Progenitor cell of endocrine pancreas (in vitro differentiated cells): Measurements from ENCODE around the gene PDXP. TPM values are rescaled to one million over a fixed set of nuclear protein-coding genes. Genes with fewer than 3 reads are reported as not detected.

Experiments
- DNase-seq: peaks from one replicate; pipeline ENCODE4 v3.0.0; 2021; ENCODE audit warnings: low spot score; ENCODE audit not compliant: unreplicated experiment
- H3K27ac Mint-ChIP-seq: 2 replicates; pipeline ENCODE4 v1.8.0; 2021; ENCODE audit warnings: mild to moderate bottlenecking, moderate library complexity, mixed read lengths
- H3K27me3 Mint-ChIP-seq: 2 replicates; pipeline ENCODE4 v1.8.0; 2021; ENCODE audit warnings: mixed read lengths
- H3K36me3 Mint-ChIP-seq: 2 replicates; pipeline ENCODE4 v1.8.0; 2022; ENCODE audit warnings: mixed read lengths; ENCODE audit not compliant: insufficient read depth
- H3K4me1 Mint-ChIP-seq: 2 replicates; pipeline ENCODE4 v1.8.0; 2021; ENCODE audit warnings: low read depth, mixed read lengths
- H3K4me3 Mint-ChIP-seq: 2 replicates; pipeline ENCODE4 v1.8.0; 2021; ENCODE audit warnings: low read depth, mild to moderate bottlenecking, moderate library complexity, mixed read lengths
- H3K9me3 Mint-ChIP-seq: 2 replicates; pipeline ENCODE4 v1.8.0; 2021; ENCODE audit warnings: low read depth, mixed read lengths
- total RNA-seq: library from RNA; stranded (reverse); gene quantifications from 2 replicates; pipeline ENCODE4 v1.2.1, GENCODE V29; 2021
- TF ChIP-seq, protein P1 (sequence below): fragments of 200-600 bp; sonication (generic); IDR thresholded peaks from one replicate; pipeline ENCODE4 v1.5.0; 2021; ENCODE audit warnings: antibody characterized with exemption, mild to moderate bottlenecking; ENCODE audit not compliant: unreplicated experiment

Gene PDXP
- total RNA-seq, 1 donor from 2014 or later: 17.7 TPM

DNA sequence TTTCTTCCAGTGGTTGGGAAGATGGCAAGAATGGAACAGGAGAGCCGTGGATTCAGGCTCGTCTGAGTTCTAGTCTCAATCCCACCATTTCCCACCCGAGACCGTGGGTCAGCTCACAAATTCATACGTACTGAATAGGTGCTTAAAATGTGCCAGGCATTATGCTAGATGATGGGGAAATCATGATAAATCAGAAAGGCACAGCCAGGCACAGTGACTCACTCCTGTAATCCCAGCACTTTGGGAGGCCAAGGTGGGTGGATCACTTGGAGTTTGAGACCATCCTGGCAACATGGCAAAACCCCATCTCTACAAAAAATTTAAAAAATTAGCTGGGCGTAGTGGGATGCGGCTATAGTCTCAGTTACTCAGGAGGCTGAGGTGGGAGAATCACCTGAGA, 45.4 kb downstream of the PDXP start:
- peaks cover 31% of the 10 kb centered on the region for H3K36me3 Mint-ChIP-seq
- DNase-seq: no peak
- TF ChIP-seq, protein P1, sequence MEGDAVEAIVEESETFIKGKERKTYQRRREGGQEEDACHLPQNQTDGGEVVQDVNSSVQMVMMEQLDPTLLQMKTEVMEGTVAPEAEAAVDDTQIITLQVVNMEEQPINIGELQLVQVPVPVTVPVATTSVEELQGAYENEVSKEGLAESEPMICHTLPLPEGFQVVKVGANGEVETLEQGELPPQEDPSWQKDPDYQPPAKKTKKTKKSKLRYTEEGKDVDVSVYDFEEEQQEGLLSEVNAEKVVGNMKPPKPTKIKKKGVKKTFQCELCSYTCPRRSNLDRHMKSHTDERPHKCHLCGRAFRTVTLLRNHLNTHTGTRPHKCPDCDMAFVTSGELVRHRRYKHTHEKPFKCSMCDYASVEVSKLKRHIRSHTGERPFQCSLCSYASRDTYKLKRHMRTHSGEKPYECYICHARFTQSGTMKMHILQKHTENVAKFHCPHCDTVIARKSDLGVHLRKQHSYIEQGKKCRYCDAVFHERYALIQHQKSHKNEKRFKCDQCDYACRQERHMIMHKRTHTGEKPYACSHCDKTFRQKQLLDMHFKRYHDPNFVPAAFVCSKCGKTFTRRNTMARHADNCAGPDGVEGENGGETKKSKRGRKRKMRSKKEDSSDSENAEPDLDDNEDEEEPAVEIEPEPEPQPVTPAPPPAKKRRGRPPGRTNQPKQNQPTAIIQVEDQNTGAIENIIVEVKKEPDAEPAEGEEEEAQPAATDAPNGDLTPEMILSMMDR: no peak
- no peaks in the 10 kb centered on the region for H3K4me1 Mint-ChIP-seq
- no peaks in the 10 kb centered on the region for H3K27me3 Mint-ChIP-seq
- H3K4me3 Mint-ChIP-seq: no peak overlapping the region
- H3K9me3 Mint-ChIP-seq: no peaks in the 10 kb centered on the region
- no peak overlapping the region for H3K27ac Mint-ChIP-seq

DNA sequence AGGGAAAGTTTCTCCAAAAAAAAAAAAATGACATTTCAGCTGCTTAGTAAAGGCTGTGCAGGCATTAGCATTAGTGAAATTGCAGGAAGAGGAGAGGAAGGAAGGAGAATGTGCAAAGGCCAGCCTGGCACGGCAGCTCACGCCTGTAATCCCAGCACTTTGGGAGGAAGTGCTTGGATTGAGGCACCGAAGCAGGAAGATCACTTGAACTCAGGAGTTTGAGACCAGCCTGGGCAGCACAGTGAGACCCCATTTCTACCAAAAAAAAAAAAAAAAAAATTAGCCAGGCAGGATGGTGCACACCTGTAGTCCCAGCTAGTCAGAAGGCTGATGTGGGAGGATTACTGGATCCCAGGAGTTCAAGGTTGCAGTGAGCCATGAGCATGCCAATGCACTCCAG, 46.1 kb downstream of the PDXP start:
- TF ChIP-seq, protein P1: no peak
- H3K4me1 Mint-ChIP-seq: no peaks in the 10 kb centered on the region
- H3K36me3 Mint-ChIP-seq: peaks cover 29% of the 10 kb centered on the region
- DNase-seq: no peak
- no peaks in the 10 kb centered on the region for H3K9me3 Mint-ChIP-seq
- H3K27me3 Mint-ChIP-seq: no peaks in the 10 kb centered on the region
- no peak overlapping the region for H3K27ac Mint-ChIP-seq
- H3K4me3 Mint-ChIP-seq: no peak overlapping the region

DNA sequence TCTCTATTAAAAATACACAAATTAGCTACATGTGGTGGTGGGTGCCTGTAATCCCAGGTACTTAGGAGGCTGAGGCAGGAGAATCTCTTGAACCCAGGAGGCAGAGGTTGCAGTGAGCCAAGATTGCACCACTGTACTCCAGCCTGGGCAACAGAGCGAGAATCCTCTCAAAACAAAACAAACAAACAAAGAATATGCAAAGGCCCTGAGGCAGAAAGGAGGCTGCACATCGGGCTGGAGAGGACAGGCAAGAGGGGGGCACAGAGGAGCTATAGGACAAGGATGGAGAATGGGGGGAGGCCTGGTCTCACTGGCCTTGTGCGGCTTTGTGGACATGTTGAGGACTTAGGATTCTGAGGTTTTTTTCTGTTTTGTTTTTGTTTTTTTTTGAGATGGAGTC, 46.7 kb downstream of the PDXP start:
- H3K9me3 Mint-ChIP-seq: no peaks in the 10 kb centered on the region
- TF ChIP-seq, protein P1: no peak
- no peak for DNase-seq
- no peak overlapping the region for H3K27ac Mint-ChIP-seq
- no peaks in the 10 kb centered on the region for H3K4me1 Mint-ChIP-seq
- no peaks in the 10 kb centered on the region for H3K27me3 Mint-ChIP-seq
- peaks cover 31% of the 10 kb centered on the region for H3K36me3 Mint-ChIP-seq
- H3K4me3 Mint-ChIP-seq: no peak overlapping the region

DNA sequence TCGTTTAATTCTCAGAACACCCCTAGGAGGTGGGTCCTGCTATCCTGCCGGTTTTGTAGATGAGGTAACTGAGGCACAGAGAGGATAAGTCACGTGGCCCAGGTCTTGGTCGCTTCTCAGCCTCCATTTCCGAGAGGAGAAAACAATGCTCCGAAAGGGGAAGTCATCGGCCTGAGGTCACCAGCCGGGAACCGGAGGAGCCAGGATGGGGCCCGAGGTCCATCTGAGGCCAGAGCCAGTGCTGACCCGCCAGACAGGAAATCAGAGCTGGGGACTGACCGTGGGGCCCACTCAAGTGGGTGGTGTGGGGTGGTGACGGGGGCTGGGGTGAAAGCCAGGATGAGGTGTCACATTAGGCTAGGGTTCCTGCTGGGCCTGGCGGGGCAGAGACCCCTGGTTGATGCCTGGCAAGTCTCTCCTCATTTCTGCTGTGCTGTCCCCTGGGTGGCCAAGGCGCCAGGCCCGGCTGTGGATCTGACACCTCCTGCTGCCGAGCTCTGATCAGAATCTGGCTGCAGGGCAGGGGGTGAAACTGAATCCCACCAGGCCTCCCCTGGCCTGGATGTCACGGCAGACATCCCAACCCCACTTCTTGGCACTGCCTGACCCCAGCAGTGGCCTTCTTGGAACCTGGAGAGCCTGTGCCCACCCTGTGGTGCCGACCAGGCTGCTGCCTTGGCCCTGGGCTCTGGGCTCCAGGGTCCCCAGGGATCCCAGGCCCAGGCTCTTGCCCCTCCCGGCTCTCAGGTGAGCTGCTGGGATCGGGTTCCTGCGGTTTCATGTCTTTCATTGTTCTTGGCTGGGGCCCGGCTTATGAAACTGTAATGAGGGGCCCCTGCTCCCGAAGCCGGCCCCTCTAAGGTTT, 50.3 kb downstream of the PDXP start:
- TF ChIP-seq, protein P1: no peak
- no peaks in the 10 kb centered on the region for H3K27me3 Mint-ChIP-seq
- no peaks in the 10 kb centered on the region for H3K9me3 Mint-ChIP-seq
- H3K27ac Mint-ChIP-seq: no peak overlapping the region
- H3K36me3 Mint-ChIP-seq: peaks cover 19% of the 10 kb centered on the region
- DNase-seq: no peak
- no peaks in the 10 kb centered on the region for H3K4me1 Mint-ChIP-seq
- no peak overlapping the region for H3K4me3 Mint-ChIP-seq

DNA sequence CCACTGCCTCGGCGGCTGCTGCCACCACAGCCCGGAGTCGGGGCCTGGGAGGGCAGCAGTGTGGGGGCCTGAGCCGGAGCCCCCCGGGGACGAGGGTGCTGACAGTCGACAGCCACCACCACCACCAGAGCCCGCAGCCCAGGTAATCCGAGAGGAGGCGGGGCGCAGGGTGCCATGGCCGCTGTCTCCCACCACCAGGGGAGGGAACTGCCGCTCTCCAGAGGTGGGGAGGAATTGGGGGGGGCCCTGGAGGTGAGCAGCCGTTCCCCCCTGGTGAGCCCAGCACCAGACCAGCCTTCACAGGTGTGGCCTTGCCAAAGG, 50.9 kb downstream of the PDXP start:
- Mint-ChIP-seq H3K4me1 (no peaks in the 10 kb centered on the region), H3K36me3 (peaks cover 15% of the 10 kb centered on the region), H3K9me3 (no peaks in the 10 kb centered on the region), H3K4me3 (no peak overlapping the region), H3K27ac (no peak overlapping the region), H3K27me3 (no peaks in the 10 kb centered on the region)
- TF ChIP-seq, protein P1: no peak
- no peak for DNase-seq
